Forelimb muscle (tissue), 1 donor: ENCODE measurements around the gene ELL. TPM values are rescaled to one million over a fixed set of nuclear protein-coding genes. Genes with fewer than 3 reads are reported as not detected.

Source experiments
- DNase-seq: peaks from one replicate; pipeline ENCODE4 v3.0.0-alpha.2; 2013; ENCODE audit warnings: low read depth
- polyA plus RNA-seq: library from polyadenylated mRNA; unstranded; fragments of 120-200 nt; gene quantifications from one replicate; pipeline ENCODE4 v1.2.1, GENCODE V29; 2013; ENCODE audit not compliant: insufficient read length

ELL gene
- polyA plus RNA-seq, 1 donor, result 16.8 TPM

DNA sequence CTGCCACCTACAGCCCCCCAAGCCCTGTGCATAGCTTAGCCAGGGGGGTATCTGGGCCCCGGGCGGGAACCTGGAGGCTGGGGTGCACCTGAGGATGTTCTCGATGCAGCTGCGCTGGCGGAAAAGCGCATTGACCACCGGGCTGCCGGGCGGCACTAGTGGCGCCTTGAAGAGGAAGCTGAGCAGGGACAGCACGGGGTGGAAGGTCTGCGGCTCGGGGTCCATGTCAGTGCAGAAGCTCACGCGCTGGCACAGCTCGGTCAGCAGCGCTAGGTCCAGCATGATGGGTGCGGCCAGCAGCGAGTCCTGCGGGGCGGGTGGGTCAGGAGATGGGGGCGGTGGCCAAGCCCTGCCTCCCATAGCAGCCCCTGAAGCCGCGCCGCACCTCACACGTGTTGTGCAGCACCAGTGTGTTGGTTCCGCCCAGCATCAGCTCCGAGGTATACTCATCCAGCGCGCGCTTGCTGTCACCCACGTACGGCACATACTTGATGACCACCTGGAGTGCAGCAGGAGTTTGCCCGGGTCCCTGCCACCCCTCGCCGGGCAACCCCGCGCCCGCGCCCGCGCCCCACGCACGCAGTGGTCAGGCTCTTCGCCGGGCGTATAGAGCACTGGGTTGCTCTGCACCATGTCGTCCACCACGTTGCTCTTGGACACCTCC, 86.6 kb downstream of the ELL start:
- no peak for DNase-seq

DNA sequence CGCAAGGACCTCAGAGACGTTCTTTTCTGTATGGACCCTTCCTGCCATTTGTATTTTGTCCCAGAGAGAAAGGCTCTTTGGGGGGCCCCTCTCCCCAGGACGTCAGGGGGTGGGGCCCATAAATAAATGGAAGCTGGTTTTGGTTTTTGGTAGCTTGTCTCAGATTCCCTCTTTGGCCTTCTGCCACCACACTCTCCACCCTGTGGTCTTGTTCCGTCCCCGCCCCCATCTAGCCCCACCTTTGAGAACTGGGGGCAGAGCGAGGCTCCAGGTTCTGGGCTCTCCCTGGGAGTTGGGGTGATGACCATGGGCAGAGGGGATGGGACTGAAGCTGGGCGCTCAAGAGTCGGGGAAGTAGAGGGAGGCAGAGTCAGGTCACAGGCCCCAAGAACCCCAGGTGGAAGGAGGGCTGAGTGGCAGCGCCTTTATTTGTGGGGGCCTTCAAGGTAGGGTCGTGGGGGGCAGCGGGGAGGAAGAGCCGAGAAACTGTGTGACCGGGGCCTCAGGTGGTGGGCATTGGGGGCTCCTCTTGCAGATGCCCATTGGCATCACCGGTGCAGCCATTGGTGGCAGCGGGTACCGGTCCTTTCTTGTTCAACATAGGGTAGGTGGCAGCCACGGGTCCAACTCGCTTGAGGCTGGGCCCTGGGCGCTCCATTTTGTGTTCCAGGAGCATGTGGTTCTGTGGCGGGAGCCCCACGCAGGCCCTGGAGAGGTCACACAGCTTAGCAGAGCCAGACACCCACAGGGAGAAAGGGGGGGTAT, 87.3 kb downstream of the ELL start:
- DNase-seq, result no peak

DNA sequence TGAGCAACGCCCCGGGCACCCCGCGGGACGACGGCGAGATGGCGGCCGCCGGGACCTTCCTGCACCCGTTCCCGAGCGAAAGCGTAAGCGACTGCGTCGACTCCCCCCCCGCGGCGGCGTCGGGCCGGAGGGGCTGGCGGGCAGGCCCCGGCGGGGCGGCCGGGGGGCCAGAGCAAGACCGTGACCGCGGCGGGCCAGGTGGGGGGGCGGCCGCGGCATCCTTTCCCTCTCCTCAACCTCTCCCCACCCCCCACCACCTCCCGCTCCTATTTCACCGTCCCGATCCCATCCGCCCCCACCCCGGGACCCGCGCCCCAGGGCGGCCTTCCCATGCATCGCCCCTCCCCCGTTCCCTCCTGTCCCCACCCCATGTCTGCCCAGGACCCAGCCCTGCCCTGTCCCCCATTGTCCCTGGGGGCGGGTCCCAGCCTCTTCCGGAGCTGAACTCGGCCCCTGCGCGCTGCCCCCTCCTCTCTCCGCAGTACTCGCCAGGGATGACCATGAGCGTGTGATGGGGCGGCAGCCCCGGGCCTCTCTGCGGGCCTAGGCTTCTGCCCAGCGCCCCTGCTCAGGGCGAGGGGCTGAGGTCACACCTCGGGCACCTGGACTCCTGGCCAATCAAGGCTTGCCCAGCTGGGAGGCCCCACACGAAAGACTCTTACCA, 88.0 kb downstream of the ELL start:
- no peak for DNase-seq

DNA sequence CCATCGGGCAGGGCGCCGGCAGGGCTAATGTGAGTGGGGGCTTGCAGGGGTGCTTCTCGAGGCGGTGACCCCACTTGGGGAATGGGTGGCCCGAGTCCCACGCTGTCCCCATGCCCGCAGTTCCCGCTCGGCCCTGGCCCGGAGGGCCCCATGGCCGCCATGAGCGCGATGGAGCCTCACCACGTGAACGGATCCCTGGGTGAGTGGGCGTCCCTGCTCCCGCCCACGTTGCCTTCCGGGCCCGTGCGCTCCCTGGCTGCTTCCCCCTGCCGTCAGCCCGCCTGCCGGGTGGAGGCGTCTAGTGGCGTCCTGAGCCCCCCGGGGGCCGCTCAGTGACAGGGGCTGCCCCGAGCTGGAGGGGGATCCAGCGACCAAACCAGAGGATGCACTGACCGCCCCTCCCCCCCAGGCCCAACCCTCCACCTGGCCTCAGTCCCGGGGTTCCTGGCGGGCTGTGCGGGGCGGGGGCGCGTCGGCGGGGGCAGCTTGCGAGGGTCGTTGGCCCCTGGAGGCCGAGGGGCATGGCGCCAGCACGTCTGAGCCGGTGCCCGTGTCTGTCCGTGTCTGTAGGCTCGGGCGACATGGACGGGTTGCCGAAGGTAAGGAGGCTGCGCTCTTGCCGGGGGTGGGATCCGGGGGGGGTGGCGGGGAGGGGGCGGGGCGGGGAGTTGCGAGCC, 88.7 kb downstream of the ELL start:
- no peak for DNase-seq

DNA sequence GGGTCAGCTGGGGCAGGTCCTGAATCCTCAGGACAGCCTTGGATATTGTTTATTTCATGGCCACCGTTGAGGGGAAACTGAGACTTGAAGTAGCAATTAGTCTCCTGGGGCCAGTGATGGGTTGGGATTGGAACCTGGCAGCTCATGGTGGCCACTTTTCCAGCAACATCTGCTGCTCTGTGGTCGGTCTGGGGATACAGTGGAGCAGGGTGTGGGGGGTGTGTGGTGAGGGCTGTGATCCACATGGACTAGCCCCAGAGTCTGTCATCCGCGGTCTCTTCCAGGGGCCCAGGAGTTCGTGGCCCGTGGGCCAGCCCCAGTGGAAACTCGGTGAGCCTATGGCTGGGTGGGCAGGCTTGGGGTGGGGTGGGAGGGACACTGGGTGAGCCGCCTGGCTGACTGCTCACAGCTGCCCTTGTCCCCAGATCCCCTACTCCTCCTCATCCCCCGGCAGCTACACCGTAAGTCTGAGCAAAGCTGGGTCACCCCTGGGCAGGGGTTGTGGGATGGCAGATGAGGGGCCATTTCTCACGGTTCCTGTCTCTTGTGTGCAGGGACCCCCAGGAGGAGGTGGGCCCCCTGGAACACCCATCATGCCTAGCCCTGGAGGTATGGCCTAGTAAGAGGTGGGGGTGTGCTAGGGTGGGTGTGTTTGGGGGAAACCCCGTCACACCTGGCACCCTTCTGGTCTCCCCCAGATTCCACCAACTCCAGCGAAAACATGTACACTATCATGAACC, 89.4 kb downstream of the ELL start:
- DNase-seq, result no peak

DNA sequence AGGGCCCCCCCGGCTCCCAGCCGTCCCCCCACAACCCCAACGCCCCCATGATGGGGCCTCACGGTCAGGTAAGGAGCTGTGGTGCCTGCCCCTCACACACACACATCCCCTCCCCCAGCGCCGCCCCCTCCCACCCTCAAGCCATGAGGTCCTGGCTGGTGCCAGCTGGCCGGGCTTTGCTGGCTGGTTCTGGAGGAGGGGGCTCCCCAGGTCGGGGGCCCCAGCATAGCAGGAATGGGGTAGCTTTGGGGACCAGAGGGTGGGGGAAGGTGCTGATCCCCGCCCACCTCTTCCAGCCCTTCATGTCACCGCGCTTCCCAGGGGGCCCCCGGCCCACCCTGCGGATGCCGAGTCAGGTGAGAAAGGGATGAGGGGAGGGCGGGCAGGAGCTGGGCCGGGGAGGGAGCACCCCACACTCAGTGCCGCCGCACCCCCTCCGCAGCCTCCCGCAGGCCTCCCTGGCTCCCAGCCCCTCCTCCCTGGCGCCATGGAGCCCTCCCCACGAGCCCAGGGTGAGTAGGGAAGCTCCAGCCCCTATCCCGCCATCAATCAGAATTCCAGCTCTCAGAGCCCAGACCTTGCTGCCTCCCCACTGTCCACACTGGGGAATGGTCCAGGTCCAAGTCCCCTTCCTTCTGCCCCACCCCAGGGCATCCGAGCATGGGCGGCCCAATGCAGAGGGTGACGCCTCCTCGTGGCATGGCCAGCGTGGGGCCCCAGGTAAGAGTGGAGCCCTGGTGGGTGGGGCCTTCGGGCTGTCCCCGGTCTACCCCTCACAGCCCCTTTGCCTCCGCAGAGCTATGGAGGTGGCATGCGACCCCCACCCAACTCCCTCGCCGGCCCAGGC, 90.3 kb downstream of the ELL start:
- no peak for DNase-seq

DNA sequence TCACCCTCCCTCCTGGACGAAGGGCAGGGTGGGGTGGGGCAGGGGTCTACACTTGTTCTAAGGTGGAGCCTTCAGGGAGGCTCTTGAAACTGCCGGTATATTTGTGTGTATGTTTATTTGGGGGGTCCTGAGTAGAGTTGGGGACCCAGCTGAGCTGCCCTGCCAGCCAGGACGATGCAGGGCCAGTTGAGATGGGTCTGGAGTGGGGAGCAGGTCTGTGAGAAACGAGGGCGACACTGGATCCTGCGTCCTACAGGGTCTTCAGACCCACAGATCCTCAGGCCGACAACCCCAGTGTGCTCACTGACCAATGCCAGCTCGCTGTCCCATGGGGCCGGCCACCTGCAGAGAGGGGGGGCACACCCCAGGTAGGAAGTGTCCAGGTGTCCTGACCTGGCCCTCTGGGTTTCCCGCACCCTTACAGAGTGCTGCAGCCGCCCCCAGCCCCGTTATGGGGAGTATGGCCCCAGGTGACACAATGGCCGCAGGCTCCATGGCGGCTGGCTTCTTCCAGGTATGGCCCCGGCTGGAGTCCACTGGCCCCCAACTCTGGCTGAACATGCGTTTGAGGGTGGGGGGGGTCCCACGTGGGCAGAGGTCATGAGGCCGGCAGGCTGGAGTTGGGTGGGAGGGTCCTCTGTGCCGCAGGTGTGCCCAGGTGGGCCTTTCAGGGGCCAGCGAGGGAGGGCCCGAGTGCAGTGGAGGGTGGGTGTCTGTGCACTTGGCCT, 91.3 kb downstream of the ELL start:
- DNase-seq, result no peak

DNA sequence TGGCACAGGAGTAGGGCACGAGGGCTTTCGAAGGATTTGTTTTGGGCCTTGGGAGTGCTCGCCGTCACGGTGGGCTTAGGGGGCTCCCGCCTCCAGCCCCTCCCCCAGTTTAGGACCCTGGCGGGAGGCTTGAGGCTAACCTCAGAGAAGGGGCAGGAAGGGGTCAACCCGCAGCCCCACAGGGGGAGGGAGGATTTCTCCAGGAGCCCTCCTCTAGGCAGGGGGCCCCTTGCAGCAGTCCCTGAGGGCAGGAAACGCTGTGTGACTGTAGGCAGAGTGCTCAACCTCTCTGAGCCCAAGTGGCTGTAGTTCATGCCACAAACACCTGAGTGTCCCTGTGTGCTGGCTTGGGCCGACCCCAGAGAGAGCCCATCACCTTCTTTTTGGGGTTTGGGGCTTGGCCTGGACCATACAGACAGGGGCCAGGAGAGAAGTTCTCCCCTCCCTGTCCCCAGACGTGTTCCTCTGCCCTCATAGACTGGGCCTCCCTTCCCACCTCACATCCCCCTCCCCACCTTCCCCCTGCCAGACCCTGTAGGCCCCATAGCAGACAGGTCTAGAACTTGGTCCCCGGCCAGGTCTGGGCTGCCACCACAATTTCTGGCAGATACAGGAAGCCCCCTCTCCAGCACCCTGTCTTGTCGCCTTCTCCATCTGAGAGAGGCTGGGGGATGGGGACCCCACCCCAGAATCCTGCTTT, 92.0 kb downstream of the ELL start:
- no peak for DNase-seq

DNA sequence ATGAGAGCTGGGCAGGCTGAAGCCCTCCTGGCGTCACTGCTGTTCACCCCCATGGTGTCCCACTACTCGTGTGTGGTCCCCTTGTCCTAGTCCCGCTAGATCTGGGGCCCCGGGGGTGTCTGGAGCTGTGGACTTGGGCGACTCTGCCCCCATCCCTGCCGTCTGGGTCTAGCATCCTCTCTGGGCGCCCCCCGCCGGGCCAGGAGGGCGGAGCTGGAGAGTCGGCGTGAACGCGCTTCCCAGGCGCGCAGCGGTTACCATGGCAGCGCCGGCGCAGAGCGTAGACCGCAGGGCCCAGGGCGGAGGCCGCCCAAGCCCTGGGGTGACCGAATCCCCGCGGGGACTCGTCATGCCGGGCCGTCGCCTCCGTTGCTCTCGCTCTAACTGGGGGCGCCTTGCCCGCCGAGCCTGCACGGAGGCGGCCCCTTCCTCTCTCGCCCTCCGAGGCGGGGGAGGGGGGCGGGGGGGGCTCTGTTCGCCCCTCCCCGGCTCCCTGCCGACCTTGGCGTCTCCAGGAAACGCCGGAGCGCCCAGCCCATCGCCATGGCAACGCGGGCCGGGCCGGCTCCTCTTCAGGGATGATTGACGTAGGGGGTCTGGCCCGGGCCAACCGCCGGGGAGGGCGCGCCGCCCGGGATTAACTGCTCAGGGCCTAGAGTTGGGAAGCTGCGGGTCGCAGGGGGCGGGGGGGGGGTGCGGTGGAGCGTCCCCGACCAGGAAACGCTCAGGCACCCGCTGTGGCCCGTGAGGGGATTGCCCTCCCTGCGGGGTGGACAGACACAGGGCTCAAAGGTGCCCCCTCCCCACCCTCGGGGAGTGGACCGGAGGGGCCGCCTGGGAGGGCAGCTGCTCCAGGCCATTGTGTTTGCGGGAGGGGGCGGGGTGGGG, 92.8 kb downstream of the ELL start:
- no peak for DNase-seq

DNA sequence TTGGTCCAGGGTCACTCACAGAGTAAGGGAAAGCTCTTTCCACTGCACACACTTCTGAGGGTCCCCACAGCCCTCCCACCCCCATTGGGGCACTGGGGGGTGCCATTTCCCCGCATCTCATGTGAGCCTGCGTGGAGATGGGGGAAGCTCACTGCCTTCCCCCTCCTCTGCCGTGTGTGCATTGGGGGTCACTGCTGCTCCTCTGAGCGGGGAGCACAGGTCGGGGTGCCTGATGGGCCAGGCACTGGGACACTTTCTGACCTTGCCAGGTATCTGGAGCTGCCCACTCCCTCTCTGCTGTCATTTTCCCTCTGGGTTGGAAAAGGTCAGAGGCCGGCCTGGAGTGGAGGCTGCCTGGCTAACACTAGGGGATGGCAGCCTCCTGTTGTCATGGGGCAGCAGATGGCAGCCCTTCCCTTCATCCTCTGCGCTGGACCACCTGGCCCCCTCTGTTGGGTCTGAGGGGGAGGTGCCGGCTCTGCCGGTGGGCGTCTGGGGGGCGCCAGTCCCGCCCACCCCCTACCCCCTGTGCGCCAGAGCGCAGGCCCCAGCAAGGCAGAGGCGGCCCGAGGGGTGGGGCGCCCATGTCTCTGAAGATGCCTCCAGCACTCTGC, 93.6 kb downstream of the ELL start:
- no peak for DNase-seq

DNA sequence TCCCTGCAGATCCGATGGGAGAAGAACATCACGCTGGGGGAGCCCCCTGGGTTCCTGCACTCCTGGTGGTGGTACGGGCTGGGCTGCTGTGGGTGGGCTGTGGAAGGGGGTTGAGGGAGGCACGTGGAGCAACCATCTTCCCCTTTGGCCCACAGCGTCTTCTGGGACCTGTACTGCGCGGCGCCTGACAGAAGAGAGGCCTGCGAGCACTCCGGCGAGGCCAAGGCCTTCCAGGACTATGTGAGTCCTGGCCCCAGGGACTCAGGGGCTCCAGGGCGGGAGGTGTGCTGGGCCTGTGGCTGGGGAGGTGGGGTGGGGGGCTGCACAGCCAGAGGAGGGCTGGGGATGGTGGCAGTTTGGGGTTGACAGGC, 94.1 kb downstream of the ELL start:
- no peak for DNase-seq

DNA sequence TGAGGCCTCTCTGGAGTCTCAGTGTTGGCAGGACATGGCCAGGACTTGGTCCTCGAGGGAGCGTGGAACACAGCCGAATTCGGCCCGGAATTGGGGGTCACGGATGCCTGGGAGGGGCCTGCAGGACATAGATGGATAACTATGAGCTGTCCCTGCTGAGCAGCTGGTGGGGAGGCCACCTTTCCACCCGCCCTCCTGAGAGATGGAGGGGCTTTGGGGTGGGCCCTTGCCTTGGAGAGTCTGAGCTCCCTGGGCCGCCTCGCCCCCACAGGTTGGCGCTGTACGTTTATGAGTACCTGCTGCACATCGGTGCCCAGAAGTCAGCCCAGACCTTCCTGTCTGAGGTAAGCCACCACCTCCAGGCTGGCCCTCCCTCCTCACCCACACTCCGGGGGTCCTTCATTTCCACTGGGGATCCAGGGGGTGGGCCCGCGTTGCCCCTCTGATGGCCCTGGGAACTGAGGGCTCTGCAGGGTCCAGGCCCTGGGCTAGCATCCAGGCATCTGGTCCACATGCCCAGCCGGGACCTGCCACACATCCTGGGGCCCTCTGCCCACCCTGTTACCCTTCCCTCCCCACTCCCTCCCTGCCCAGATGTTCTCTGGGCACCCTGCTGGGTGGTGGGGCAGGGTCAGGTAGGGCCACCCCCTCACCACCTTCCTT, 94.7 kb downstream of the ELL start:
- no peak for DNase-seq

DNA sequence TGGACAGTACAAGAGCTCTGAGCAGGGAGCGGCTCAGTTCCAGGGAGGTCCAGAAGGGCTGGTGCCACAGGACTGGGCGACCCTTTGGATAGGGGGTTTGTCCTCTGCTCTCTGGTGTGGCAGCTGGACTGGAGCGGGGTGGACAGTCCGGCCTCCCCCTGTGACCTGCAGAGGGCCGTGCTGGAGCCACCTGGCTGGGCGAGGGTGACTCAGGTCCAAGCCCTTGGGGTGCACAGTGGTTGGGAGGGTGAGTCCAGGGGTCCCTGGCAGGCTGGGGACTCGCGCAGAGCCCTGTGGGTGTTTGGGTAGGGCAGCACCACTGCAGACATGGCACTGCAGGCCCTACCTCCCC, 95.5 kb downstream of the ELL start:
- no peak for DNase-seq

DNA sequence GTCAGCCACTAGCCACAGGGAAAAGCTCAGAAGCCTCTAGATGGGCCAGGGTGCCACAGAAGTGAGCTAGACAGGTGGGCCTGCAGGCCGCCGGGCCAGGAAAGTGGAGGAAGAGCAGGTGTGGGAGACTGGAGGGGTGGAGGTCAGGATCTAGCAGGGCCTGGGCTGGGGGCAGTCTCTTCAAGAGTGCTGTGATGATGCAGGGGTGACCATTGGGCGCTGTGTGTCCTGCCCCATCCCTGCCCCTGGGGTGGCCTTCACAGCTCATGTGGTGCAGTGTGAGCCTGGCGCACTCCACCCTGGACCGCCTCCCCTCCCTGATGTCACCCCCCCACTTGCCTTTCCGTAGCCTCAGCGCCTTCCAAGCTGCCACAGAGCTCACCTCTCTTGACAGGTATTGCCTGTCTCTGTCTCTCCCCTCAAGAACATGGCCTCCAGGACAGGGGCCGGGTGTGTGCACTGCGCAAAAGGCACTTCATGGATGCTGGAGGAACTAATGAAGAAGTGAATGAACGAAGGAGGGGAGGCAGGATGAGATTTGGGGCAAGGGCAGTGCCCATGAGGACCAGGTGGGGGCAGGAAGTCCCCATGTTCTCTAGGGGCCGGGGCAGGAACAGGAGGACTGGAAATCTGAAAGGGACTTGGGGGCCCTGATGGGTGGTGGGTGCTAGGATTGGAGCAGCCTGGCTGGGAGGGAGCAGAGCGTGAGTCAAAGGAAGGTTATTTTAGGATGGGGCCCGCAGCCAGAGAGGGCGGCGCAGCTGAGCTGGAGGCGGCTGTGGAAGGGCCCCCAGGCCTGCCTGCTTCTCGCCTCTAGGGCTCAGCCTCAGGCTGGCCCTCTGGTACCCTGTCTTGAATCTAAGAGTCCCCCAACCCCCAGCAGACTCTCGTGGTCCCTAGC, 96.1 kb downstream of the ELL start:
- no peak for DNase-seq

DNA sequence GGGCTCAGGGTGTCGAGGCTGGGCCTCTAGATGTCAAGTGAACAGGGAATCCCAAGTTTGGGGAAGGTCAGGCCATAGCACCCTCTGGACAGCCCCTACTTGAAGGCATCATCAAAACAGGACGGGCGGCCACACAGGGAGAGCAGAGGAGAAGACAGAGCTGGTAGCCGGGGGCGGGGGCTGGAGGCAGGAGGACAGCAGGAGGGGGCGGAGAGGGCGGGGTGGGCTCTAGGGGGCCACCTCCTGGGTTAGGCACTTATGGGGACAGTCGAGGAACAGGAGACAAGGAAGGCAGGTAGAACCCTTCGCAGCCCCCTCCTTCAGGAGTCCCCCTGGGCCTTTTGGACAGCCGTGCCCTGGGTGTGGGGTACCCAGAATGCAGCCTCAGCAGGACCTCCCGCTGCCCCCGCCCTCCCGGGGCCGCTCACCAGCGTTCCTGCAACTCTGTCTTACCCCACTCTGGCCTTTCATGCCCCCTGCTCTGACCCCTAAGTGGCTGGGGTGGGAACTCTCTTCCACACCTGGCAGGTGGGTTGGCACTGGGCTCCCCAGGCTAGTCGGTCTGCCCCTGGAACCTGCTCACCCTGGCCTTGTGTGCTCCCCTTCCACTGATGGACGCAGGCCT, 96.9 kb downstream of the ELL start:
- no peak for DNase-seq
